ENCODE data around the gene RASSF8.

RASSF8 gene

GRCh38 chr12:26108915-26109314 is 150.4 kb downstream of the RASSF8 start:
- no peak for DNase-seq (ENCODE audit: low read depth)

- no peak for DNase-seq (ENCODE audit: low read depth)
These were observed 150.9 kb downstream of the RASSF8 start for GRCh38 chr12:26109343-26109881.

GRCh38 chr12:26112232-26112631 is 153.8 kb downstream of the RASSF8 start:
- DNase-seq (ENCODE audit: low read depth) = no peak

- no peak for DNase-seq (ENCODE audit: low read depth)
These were observed 154.2 kb downstream of the RASSF8 start for GRCh38 chr12:26112703-26113147.

GRCh38 chr12:26113181-26113654 is 154.7 kb downstream of the RASSF8 start:
- no peak for DNase-seq (ENCODE audit: low read depth)

GRCh38 chr12:26113853-26114719 is 155.6 kb downstream of the RASSF8 start:
- DNase-seq (ENCODE audit: low read depth) = peak; percentile 37

GRCh38 chr12:26114720-26115401 is 156.4 kb downstream of the RASSF8 start:
- DNase-seq (ENCODE audit: low read depth) = no peak

- no peak for DNase-seq (ENCODE audit: low read depth)
These were observed 158.6 kb downstream of the RASSF8 start for GRCh38 chr12:26116829-26117715.

- DNase-seq (ENCODE audit: low read depth) = no peak
These were observed 159.8 kb downstream of the RASSF8 start for GRCh38 chr12:26118308-26118707.

GRCh38 chr12:26119391-26119989 is 161.0 kb downstream of the RASSF8 start:
- no peak for DNase-seq (ENCODE audit: low read depth)

- DNase-seq (ENCODE audit: low read depth) = no peak
These were observed 162.2 kb downstream of the RASSF8 start for GRCh38 chr12:26120561-26121274.

- no peak for DNase-seq (ENCODE audit: low read depth)
These were observed 163.0 kb downstream of the RASSF8 start for GRCh38 chr12:26121323-26122060.

GRCh38 chr12:26122061-26122680 is 163.7 kb downstream of the RASSF8 start:
- DNase-seq (ENCODE audit: low read depth) = no peak

- DNase-seq (ENCODE audit: low read depth) = no peak
These were observed 164.4 kb downstream of the RASSF8 start for GRCh38 chr12:26122681-26123481.

- DNase-seq (ENCODE audit: low read depth) = no peak
These were observed 165.0 kb downstream of the RASSF8 start for GRCh38 chr12:26123482-26123980.

- DNase-seq (ENCODE audit: low read depth) = no peak
These were observed 166.2 kb downstream of the RASSF8 start, which contains the start of gene BHLHE41 for GRCh38 chr12:26124446-26125399. TSS of gene BHLHE41 (minus strand) at chr12:26125037. CDS start at chr12:26124779, 258 bp downstream.

Data from stimulated activated CD8-positive, alpha-beta memory T cell treated with anti-CD3 and anti-CD28 coated beads, Interleukin-12 subunit alpha, Interleukin-12 subunit beta, amount 100 ng/mL, for 1 hour (primary cell).